Fibroblast of pulmonary artery (primary cell): ENCODE measurements around the gene NIPAL3.
"Not testable (repeated sequence)": the region's sequence is repeated elsewhere in the genome, so short reads cannot be mapped to it uniquely, and the experiment has no call there.

ENCODE experiments used
- DNase-seq: peaks from one replicate; pipeline ENCODE4 v3.0.0-alpha.2; 2010; ENCODE audit warnings: low read depth
- H3K4me3 ChIP-seq: replicated peaks from 2 replicates; pipeline ENCODE4 v1.5.1; 2011; ENCODE audit warnings: low read depth, mild to moderate bottlenecking, control low read depth, low read length, moderate library complexity
- TF ChIP-seq, protein P1 (sequence below): IDR thresholded peaks from 2 replicates; pipeline ENCODE4 v1.5.1; 2011; ENCODE audit warnings: mild to moderate bottlenecking, control low read depth, low read length, inconsistent platforms; ENCODE audit errors: missing control alignments

NIPAL3 gene

GRCh38 chr1:24454673-24455072, 39.1 kb downstream of the NIPAL3 start:
- TF ChIP-seq, protein P1, sequence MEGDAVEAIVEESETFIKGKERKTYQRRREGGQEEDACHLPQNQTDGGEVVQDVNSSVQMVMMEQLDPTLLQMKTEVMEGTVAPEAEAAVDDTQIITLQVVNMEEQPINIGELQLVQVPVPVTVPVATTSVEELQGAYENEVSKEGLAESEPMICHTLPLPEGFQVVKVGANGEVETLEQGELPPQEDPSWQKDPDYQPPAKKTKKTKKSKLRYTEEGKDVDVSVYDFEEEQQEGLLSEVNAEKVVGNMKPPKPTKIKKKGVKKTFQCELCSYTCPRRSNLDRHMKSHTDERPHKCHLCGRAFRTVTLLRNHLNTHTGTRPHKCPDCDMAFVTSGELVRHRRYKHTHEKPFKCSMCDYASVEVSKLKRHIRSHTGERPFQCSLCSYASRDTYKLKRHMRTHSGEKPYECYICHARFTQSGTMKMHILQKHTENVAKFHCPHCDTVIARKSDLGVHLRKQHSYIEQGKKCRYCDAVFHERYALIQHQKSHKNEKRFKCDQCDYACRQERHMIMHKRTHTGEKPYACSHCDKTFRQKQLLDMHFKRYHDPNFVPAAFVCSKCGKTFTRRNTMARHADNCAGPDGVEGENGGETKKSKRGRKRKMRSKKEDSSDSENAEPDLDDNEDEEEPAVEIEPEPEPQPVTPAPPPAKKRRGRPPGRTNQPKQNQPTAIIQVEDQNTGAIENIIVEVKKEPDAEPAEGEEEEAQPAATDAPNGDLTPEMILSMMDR = no peak
- H3K4me3 ChIP-seq = no peak overlapping the region
- no peak for DNase-seq

DNA sequence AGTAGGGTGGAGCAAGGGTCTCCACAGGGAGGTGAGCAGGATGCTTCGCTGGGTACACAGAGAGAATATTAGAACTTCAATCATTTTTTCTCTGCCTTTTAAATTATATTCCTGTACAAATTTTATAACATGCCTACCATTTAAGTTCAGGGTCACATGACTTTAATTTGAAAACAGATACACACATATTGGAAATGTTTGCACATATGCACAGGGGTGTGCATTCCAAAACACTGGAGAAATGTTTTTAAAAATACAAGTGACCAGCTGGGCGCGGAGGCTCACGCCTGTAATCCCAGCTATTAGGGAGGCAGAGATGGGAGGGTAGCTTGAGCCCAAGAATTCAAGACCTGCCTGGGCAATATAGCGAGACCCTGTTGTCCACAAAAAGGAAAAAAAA, 39.7 kb downstream of the NIPAL3 start:
- no peak for DNase-seq

DNA sequence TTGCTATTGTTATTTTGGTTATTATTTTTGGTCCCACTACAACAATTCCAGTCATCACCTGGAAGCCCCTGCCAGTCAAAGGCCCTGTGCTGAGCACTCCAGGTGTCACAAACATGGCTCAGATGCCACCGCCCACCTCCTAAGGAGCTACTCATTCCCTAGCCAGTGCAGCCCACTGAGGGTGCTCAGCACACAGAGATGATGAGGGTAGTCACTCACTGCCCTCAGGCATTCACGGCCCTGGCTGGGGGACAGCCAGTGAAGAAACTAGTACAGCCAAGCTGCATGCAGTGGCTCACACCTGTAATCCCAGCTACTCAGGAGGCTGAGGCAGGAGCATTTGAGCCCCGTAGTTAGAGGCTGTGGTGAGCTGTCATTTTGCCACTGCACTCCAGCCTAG, 42.3 kb downstream of the NIPAL3 start:
- DNase-seq = no peak
- TF ChIP-seq, protein P1 = no peak
- no peak overlapping the region for H3K4me3 ChIP-seq

More for the DNA sequence above, 39.7 kb downstream of the NIPAL3 start:
- TF ChIP-seq, protein P1 = no peak
- H3K4me3 ChIP-seq = no peak overlapping the region

- no peak for DNase-seq
Measured at GRCh38 chr1:24459551-24460266, 44.1 kb downstream of the NIPAL3 start.

DNA sequence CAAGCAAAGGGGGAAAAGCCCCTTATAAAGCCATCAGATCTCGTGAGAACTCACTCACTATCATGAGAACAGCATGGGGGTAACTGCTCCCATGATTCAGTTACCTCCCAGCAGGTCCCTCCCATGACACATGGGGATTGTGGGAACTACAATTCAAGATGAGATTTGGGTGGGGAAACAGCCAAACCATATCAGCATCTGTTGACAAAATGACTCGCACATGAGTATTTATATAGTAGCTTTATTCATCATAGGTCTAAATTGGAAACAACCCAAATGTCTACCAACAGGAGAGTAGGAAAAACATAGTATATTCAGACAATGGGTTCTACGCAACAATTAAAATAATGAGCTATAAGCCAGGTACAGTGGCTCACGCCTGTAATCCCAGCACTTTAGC, 46.5 kb downstream of the NIPAL3 start:
- not testable (repeated sequence) for H3K4me3 ChIP-seq, DNase-seq

More at GRCh38 chr1:24459551-24460266, 44.1 kb downstream of the NIPAL3 start:
- no peak overlapping the region for H3K4me3 ChIP-seq
- TF ChIP-seq, protein P1 = no peak

GRCh38 chr1:24463776-24464735, 48.5 kb downstream of the NIPAL3 start:
- no peak for DNase-seq
- TF ChIP-seq, protein P1 = no peak
- H3K4me3 ChIP-seq = no peak overlapping the region

- no peak for DNase-seq
- TF ChIP-seq, protein P1 = no peak
- no peak overlapping the region for H3K4me3 ChIP-seq
Measured at GRCh38 chr1:24465099-24465498, 49.5 kb downstream of the NIPAL3 start.
